HG02852 (cell line): ENCODE measurements around the gene PDIA4.
"Not testable (repeated sequence)": the region's sequence is repeated elsewhere in the genome, so short reads cannot be mapped to it uniquely, and the experiment has no call there.

Source experiments
- ATAC-seq: cut with Tn5 transposase; IDR thresholded peaks from one replicate; pipeline ENCODE4 v1.9.1; 2021; ENCODE audit warnings: mild to moderate bottlenecking, moderate library complexity; ENCODE audit not compliant: unreplicated experiment

PDIA4 gene

GRCh38 chr7:149004405-149005370, 23.6 kb downstream of the PDIA4 start:
- no peak for ATAC-seq

GRCh38 chr7:149003560-149004305, 24.6 kb downstream of the PDIA4 start:
- no peak for ATAC-seq

- no peak for ATAC-seq
These were observed 25.3 kb downstream of the PDIA4 start for GRCh38 chr7:149003018-149003417.

GRCh38 chr7:149002604-149003003, 25.7 kb downstream of the PDIA4 start:
- no peak for ATAC-seq

GRCh38 chr7:149001427-149002068, 26.8 kb downstream of the PDIA4 start:
- ATAC-seq, result no peak

- ATAC-seq, result no peak
These were observed 27.3 kb downstream of the PDIA4 start for GRCh38 chr7:149000961-149001360.

GRCh38 chr7:148999192-148999591, 29.1 kb downstream of the PDIA4 start:
- ATAC-seq, result no peak

GRCh38 chr7:148997497-148997896, 30.8 kb downstream of the PDIA4 start:
- no peak for ATAC-seq

GRCh38 chr7:148994576-148994975, 33.7 kb downstream of the PDIA4 start:
- ATAC-seq, result no peak

- no peak for ATAC-seq
These were observed 35.1 kb downstream of the PDIA4 start for GRCh38 chr7:148993193-148993592.

- no peak for ATAC-seq
These were observed 36.8 kb downstream of the PDIA4 start for GRCh38 chr7:148991536-148991935.

- ATAC-seq, result no peak
These were observed 40.4 kb downstream of the PDIA4 start for GRCh38 chr7:148987751-148988512.

- peak; percentile 85 for ATAC-seq
These were observed 41.1 kb downstream of the PDIA4 start for GRCh38 chr7:148987010-148987750.

- no peak for ATAC-seq
These were observed 41.6 kb downstream of the PDIA4 start for GRCh38 chr7:148986742-148987009.

GRCh38 chr7:148983200-148984146, 44.8 kb downstream of the PDIA4 start:
- peak; percentile 62 for ATAC-seq

GRCh38 chr7:148982654-148983199, 45.6 kb downstream of the PDIA4 start:
- no peak for ATAC-seq

GRCh38 chr7:148979827-148980226, 48.5 kb downstream of the PDIA4 start:
- ATAC-seq, result no peak

GRCh38 chr7:148979072-148979471, 49.2 kb downstream of the PDIA4 start:
- not testable (repeated sequence) for ATAC-seq

GRCh38 chr7:148978091-148978490, 50.2 kb downstream of the PDIA4 start:
- no peak for ATAC-seq
